AG04449 (cell line): ENCODE measurements around the gene FBXW8.

ENCODE experiments used
- CTCF ChIA-PET: fragments of 350-600 bp; formaldehyde crosslinking; extraction: SDS; loops from one replicate; lab custom pipeline; 2021; ENCODE audit warnings: antibody characterized with exemption; lab: Yijun Ruan, JAX
- POLR2A ChIA-PET: fragments of 400-600, 350-600 bp; formaldehyde crosslinking; extraction: SDS; loops from one replicate; lab custom pipeline; 2020; ENCODE audit warnings: antibody characterized with exemption, inconsistent platforms; lab: Yijun Ruan, JAX
- DNase-seq: peaks from one replicate; pipeline ENCODE4 v3.0.0-alpha.2; 2010; ENCODE audit warnings: low read depth, low spot score
- H3K4me3 ChIP-seq: 2 replicates; pipeline ENCODE4 v1.5.1; 2011; ENCODE audit warnings: low read depth, mild to moderate bottlenecking, control low read depth, low read length
- TF ChIP-seq, protein P1 (sequence below): IDR thresholded peaks from one replicate; pipeline ENCODE4 v1.5.1; 2011; ENCODE audit warnings: mild to moderate bottlenecking, moderate library complexity, low read length, control low read depth, inconsistent platforms; ENCODE audit not compliant: insufficient read depth; ENCODE audit errors: missing control alignments

Gene FBXW8

DNA sequence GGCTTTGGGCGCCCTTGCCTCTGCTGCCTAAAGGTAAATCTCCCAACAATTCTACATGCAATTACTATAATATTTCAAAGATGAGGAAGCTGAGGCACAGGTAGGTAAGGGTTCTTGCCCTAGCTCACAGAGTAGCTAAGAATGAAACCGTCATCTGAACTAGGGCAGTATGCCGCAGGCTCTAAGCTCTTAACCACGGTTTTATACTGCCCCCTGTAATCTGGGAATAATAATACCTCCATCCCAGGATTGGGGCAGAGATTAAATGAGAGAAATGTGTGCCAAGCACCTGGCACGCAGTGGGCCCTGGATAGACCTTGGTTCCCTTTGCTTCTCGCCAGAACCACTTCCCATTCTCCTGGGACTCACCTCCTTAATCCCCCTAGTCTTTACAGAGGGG lies 28.0 kb upstream of the FBXW8 start:
- no peak overlapping the region for H3K4me3 ChIP-seq
- DNase-seq, result no peak
- ChIA-PET CTCF (interaction anchor here (0.6 to 5.4 kb wide), 28 partner anchors 8 to 881 kb away, joined by 3 to 48 read pairs (median 4); no protein-coding TSS in a partner anchor), POLR2A (interaction anchor here (0.8 kb wide), 1 partner anchor 19 kb away, joined by 3 read pairs; no protein-coding TSS in a partner anchor)
- TF ChIP-seq, protein P1, sequence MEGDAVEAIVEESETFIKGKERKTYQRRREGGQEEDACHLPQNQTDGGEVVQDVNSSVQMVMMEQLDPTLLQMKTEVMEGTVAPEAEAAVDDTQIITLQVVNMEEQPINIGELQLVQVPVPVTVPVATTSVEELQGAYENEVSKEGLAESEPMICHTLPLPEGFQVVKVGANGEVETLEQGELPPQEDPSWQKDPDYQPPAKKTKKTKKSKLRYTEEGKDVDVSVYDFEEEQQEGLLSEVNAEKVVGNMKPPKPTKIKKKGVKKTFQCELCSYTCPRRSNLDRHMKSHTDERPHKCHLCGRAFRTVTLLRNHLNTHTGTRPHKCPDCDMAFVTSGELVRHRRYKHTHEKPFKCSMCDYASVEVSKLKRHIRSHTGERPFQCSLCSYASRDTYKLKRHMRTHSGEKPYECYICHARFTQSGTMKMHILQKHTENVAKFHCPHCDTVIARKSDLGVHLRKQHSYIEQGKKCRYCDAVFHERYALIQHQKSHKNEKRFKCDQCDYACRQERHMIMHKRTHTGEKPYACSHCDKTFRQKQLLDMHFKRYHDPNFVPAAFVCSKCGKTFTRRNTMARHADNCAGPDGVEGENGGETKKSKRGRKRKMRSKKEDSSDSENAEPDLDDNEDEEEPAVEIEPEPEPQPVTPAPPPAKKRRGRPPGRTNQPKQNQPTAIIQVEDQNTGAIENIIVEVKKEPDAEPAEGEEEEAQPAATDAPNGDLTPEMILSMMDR, result peak; percentile 18

DNA sequence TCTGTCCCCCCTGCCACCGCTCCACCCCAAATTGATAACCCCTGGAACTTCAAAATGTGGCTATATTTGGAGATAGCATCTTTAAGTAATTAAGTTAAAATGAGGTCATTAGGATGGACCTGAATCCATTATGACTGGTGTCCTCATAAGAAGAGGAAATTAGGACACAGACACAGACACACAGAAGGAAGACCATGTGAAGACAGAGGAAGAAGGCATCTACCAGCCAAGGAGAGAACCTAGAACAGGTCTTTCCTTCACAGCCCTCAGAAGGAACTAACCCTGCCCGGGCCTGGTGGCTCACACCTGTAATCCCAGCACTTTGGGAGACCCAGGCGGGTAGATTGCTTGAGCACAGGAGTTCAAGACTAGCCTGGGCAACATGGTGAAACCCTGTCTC lies 25.9 kb upstream of the FBXW8 start:
- no peak overlapping the region for H3K4me3 ChIP-seq
- TF ChIP-seq, protein P1, result no peak
- ChIA-PET CTCF (interaction anchor here (1.3 to 3.7 kb wide), 3 partner anchors 166 to 184 kb away, joined by 4 to 28 read pairs (median 7); no protein-coding TSS in a partner anchor), POLR2A (no interaction called here)
- DNase-seq, result no peak

GRCh38 chr12:116885491-116885890 lies 25.3 kb upstream of the FBXW8 start:
- POLR2A ChIA-PET, result no interaction called here
- no peak overlapping the region for H3K4me3 ChIP-seq
- CTCF ChIA-PET, result no interaction called here
- no peak for DNase-seq
- TF ChIP-seq, protein P1, result no peak

GRCh38 chr12:116887244-116887643 lies 23.5 kb upstream of the FBXW8 start:
- no peak overlapping the region for H3K4me3 ChIP-seq
- CTCF ChIA-PET, result interaction anchor here (1.9 kb wide), 1 partner anchor 184 kb away, joined by 5 read pairs; no protein-coding TSS in a partner anchor
- POLR2A ChIA-PET, result no interaction called here
- no peak for DNase-seq
- TF ChIP-seq, protein P1, result no peak

- no peak overlapping the region for H3K4me3 ChIP-seq
- ChIA-PET CTCF (interaction anchor here (0.7 to 1.9 kb wide), 2 partner anchors 184 to 1026 kb away, joined by 4 to 5 read pairs; no protein-coding TSS in a partner anchor), POLR2A (no interaction called here)
- TF ChIP-seq, protein P1, result no peak
- no peak for DNase-seq
Measured at GRCh38 chr12:116887897-116888296, 22.9 kb upstream of the FBXW8 start.

DNA sequence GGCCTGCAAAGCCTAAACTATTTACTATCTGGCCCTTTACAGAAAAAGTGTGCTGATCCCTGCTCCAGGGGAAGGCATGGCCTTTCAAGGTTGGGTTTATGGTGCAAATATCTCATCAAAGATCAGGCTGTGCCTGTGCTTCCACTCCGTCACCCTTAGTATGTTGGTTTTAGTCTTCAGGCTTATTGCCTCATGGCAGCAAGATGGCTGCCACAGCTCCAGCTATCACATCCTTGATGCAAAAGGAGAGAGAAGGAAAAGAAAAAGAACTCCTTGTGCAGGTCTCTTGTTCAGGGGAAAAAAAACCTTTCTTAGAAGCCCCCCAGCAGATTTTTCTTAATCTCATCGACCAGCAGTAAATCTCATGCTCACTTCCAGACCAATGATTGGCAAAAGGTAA lies 20.4 kb upstream of the FBXW8 start:
- ChIA-PET POLR2A (no interaction called here), CTCF (no interaction called here)
- H3K4me3 ChIP-seq, result no peak overlapping the region
- no peak for DNase-seq
- TF ChIP-seq, protein P1, result no peak
